ENCODE results near the gene CHCHD10.

The CHCHD10 gene

GRCh38 chr22:23790819-23791737 is 23.3 kb upstream of the CHCHD10 start:
- TF ChIP-seq FOXP2 (optimal IDR thresholded peaks at IDR 0.05; ENCODE audit: control extremely low read depth, extremely low read length, insufficient read depth) (peak; percentile 80), POLR2AphosphoS5 (IDR thresholded peaks at IDR 0.05; ENCODE audit: borderline replicate concordance, low read depth, low read length) (no peak; the same call in 1 of the 2 replicates)
- DNase-seq (ENCODE audit: low read depth, low spot score) = no peak
- Histone ChIP-seq H3K4me3 (peak overlapping the region; percentile 53), H3K27ac (peak overlapping the region; percentile 49; the same call in 1 of the 2 replicates), H3K36me3 (ENCODE audit: insufficient read depth, low read length) (peaks cover 63% of the 10 kb centered on the region), H3K9ac (ENCODE audit: insufficient read length) (peak overlapping the region; percentile 33), H3K9me3 (ENCODE audit: low read depth, low read length) (no peaks in the 10 kb centered on the region)

- Histone ChIP-seq H3K4me3 (no peak overlapping the region), H3K36me3 (ENCODE audit: insufficient read depth, low read length) (peaks cover 51% of the 10 kb centered on the region), H3K9me3 (ENCODE audit: low read depth, low read length) (no peaks in the 10 kb centered on the region), H3K27ac (no peak overlapping the region), H3K9ac (ENCODE audit: insufficient read length) (no peak overlapping the region)
- no peak for DNase-seq (ENCODE audit: low read depth, low spot score)
- no peak for TF ChIP-seq FOXP2 (optimal IDR thresholded peaks at IDR 0.05; ENCODE audit: control extremely low read depth, extremely low read length, insufficient read depth)
- no peak for TF ChIP-seq POLR2AphosphoS5 (IDR thresholded peaks at IDR 0.05; ENCODE audit: borderline replicate concordance, low read depth, low read length)
- TF ChIP-seq EZH2 (IDR thresholded peaks at IDR 0.05) = no peak
Observed at GRCh38 chr22:23789638-23790037, 21.9 kb upstream of the CHCHD10 start.

GRCh38 chr22:23789121-23789520 is 21.3 kb upstream of the CHCHD10 start:
- no peak for DNase-seq (ENCODE audit: low read depth, low spot score)
- Histone ChIP-seq H3K4me3 (no peak overlapping the region; the same call in 1 of the 2 replicates), H3K9me3 (ENCODE audit: low read depth, low read length) (no peaks in the 10 kb centered on the region), H3K27ac (no peak overlapping the region), H3K9ac (ENCODE audit: insufficient read length) (no peak overlapping the region), H3K36me3 (ENCODE audit: insufficient read depth, low read length) (peaks cover 46% of the 10 kb centered on the region)
- no peak for TF ChIP-seq EZH2 (IDR thresholded peaks at IDR 0.05)
- TF ChIP-seq POLR2AphosphoS5 (IDR thresholded peaks at IDR 0.05; ENCODE audit: borderline replicate concordance, low read depth, low read length) = no peak
- TF ChIP-seq FOXP2 (optimal IDR thresholded peaks at IDR 0.05; ENCODE audit: control extremely low read depth, extremely low read length, insufficient read depth) = no peak

GRCh38 chr22:23787910-23788309 is 20.1 kb upstream of the CHCHD10 start:
- H3K9me3 ChIP-seq (ENCODE audit: low read depth, low read length) = no peaks in the 10 kb centered on the region
- peaks cover 35% of the 10 kb centered on the region for H3K36me3 ChIP-seq (ENCODE audit: insufficient read depth, low read length)
- peak overlapping the region; percentile 100 for H3K9ac ChIP-seq (ENCODE audit: insufficient read length)
- peak overlapping the region; percentile 100 for H3K27ac ChIP-seq
- TF ChIP-seq POLR2AphosphoS5 (IDR thresholded peaks at IDR 0.05; ENCODE audit: borderline replicate concordance, low read depth, low read length) = no peak
- TF ChIP-seq EZH2 (IDR thresholded peaks at IDR 0.05) = no peak
- TF ChIP-seq FOXP2 (optimal IDR thresholded peaks at IDR 0.05; ENCODE audit: control extremely low read depth, extremely low read length, insufficient read depth) = no peak
- H3K4me3 ChIP-seq = peak overlapping the region; percentile 100
- DNase-seq (ENCODE audit: low read depth, low spot score) = no peak

GRCh38 chr22:23787600-23787896 is 19.8 kb upstream of the CHCHD10 start:
- no peak for DNase-seq (ENCODE audit: low read depth, low spot score)
- H3K9ac ChIP-seq (ENCODE audit: insufficient read length) = peak overlapping the region; percentile 100

GRCh38 chr22:23786752-23787599 is 19.2 kb upstream of the CHCHD10 start, which contains the start of gene SMARCB1:
TSS of gene SMARCB1 (plus strand) at chr22:23786966. CDS start at chr22:23787170, 204 bp downstream.
- Histone ChIP-seq H3K9ac (ENCODE audit: insufficient read length) (peak within 1 kb of the TSS; percentile 100), H3K27ac (peak within 1 kb of the TSS; percentile 100), H3K4me3 (peak within 1 kb of the TSS; percentile 100), H3K9me3 (ENCODE audit: low read depth, low read length) (no peaks in the 10 kb centered on the region), H3K36me3 (ENCODE audit: insufficient read depth, low read length) (peaks cover 25% of the 10 kb centered on the region)
- DNase-seq (ENCODE audit: low read depth, low spot score) = peak; percentile 32
- TF ChIP-seq EZH2 (IDR thresholded peaks at IDR 0.05) = no peak
- TF ChIP-seq POLR2AphosphoS5 (IDR thresholded peaks at IDR 0.05; ENCODE audit: borderline replicate concordance, low read depth, low read length) = peak; percentile 85

More at GRCh38 chr22:23787600-23787896, 19.8 kb upstream of the CHCHD10 start:
- no peak for TF ChIP-seq POLR2AphosphoS5 (IDR thresholded peaks at IDR 0.05; ENCODE audit: borderline replicate concordance, low read depth, low read length)
- no peak for TF ChIP-seq EZH2 (IDR thresholded peaks at IDR 0.05)
- no peak for TF ChIP-seq FOXP2 (optimal IDR thresholded peaks at IDR 0.05; ENCODE audit: control extremely low read depth, extremely low read length, insufficient read depth)
- H3K9me3 ChIP-seq (ENCODE audit: low read depth, low read length) = no peaks in the 10 kb centered on the region
- H3K36me3 ChIP-seq (ENCODE audit: insufficient read depth, low read length) = peaks cover 31% of the 10 kb centered on the region
- peak overlapping the region; percentile 100 for H3K27ac ChIP-seq
- peak overlapping the region; percentile 100 for H3K4me3 ChIP-seq

GRCh38 chr22:23786261-23786710 is 18.5 kb upstream of the CHCHD10 start:
- peak overlapping the region; percentile 100 for H3K27ac ChIP-seq
- peak overlapping the region; percentile 100 for H3K4me3 ChIP-seq
- H3K9me3 ChIP-seq (ENCODE audit: low read depth, low read length) = no peaks in the 10 kb centered on the region
- no peak for DNase-seq (ENCODE audit: low read depth, low spot score)
- no peak for TF ChIP-seq FOXP2 (optimal IDR thresholded peaks at IDR 0.05; ENCODE audit: control extremely low read depth, extremely low read length, insufficient read depth)
- no peak for TF ChIP-seq POLR2AphosphoS5 (IDR thresholded peaks at IDR 0.05; ENCODE audit: borderline replicate concordance, low read depth, low read length)
- TF ChIP-seq EZH2 (IDR thresholded peaks at IDR 0.05) = no peak
- H3K9ac ChIP-seq (ENCODE audit: insufficient read length) = peak overlapping the region; percentile 100
- peaks cover 18% of the 10 kb centered on the region for H3K36me3 ChIP-seq (ENCODE audit: insufficient read depth, low read length)

- TF ChIP-seq EZH2 (IDR thresholded peaks at IDR 0.05) (no peak), FOXP2 (optimal IDR thresholded peaks at IDR 0.05; ENCODE audit: control extremely low read depth, extremely low read length, insufficient read depth) (no peak), POLR2AphosphoS5 (IDR thresholded peaks at IDR 0.05; ENCODE audit: borderline replicate concordance, low read depth, low read length) (no peak)
- no peak overlapping the region for H3K4me3 ChIP-seq
- H3K36me3 ChIP-seq (ENCODE audit: insufficient read depth, low read length) = peaks cover 9% of the 10 kb centered on the region
- no peaks in the 10 kb centered on the region for H3K9me3 ChIP-seq (ENCODE audit: low read depth, low read length)
- no peak overlapping the region for H3K9ac ChIP-seq (ENCODE audit: insufficient read length)
- H3K27ac ChIP-seq = no peak overlapping the region
- no peak for DNase-seq (ENCODE audit: low read depth, low spot score)
Observed at GRCh38 chr22:23784215-23784732, 16.5 kb upstream of the CHCHD10 start.
